ENCODE measurements around the gene CSNK1A1.
"Not testable (repeated sequence)": the region's sequence is repeated elsewhere in the genome, so short reads cannot be mapped to it uniquely, and the experiment has no call there.

Gene CSNK1A1

DNA sequence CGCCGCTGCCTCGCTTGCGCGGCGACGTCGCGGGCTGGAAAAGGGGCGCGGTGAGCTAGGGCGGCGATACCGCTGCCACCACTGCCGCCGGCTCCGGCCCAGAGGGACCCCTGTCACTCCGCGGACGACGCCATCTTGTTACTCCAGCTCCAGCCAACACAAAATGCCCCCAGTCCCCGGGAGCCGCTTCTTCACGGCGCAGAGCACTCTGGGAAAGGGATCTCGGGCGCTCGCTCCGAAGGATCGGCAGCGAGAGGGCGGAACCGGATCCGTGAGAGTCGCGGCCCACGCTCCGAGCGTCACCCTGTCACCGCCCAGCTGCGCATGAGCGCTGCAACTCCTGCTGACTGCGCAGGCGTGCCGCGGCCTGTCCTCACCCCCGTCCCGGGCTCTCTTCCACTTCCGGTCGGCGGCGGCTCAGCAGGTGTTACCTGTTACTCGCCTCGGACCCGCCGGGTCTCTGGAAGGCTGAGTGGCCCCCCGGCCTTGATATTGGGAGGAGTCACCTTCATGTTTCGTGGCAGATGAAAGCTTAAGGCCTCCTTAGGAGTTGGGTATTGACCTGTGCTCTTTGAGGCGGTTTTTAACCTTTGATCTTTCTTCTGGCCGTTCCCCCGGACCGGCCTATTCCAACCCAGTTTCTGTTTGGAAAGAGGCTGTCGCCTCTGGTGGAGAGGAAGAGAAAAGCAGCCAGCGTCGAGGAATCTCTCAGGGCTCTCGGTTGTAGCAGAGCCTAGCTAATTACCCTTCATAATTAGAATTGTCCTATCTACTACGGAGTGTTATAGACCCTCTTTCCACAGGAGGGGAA, at the start of gene CSNK1A1:
CSNK1A1 (minus strand) TSS at position 213 of the 811 bp plus-strand sequence. CDS start 475 bp downstream, outside the sequence.
- peak; percentile 100 for DNase-seq (ENCODE audit: low spot score)

DNA sequence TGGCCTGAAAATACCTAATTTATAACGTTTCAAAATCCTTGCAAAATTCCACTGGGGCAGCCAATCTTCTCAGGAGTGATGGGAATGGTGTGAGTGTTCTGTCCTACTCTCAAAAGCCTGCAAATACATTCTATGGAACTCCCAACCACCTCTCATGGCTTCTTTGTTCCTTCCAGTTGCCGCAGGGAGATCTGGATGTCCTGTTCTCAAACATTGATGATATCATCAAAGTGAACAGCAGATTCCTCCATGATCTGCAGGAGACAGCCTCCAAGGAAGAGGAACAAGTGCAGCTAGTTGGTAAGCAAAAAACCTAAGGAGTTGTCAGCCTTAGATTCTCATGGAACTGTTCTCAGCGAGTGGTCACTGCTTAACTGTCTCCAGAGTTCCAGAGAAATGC, 49.7 kb upstream of the CSNK1A1 start:
- DNase-seq (ENCODE audit: low spot score): no peak

DNA sequence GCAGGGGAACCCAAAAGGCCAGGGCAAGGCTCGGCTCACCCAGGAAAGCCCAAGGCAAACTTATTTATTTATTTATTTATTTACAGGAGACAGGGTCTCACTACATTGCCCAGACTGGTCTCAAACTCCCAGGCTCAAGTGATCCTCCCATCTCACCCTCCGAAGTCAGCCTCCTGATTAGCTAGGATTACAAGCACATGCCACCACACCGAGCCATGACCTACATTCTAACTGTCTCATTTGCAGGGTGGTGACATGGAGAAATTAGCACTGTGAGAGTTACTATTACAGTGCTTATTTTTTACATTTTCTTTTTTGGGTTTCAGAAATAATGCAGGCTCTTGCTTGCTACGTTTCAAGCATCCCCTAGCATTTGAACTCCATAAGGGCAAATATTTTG, 48.1 kb upstream of the CSNK1A1 start:
- DNase-seq (ENCODE audit: low spot score): no peak

DNA sequence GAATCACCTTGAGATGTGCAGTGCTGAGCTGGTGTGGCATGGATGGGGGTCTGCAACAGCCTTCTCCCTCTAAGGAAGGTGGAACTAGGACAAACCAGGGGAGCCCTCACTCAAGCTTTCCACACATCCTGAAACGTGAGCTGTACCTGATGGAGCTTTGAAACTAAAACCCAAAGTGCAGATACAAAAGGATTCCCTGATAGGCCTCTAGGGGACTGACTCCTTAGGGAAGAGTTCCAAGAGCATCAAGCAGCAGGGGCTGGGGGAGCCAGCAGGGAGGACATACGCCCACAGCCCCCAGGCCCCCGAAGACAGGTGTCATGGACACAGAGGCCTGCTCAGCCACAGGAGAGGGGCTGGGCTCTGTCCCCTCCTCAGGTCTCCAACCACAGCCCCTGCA, 47.7 kb upstream of the CSNK1A1 start:
- DNase-seq (ENCODE audit: low spot score): no peak

DNA sequence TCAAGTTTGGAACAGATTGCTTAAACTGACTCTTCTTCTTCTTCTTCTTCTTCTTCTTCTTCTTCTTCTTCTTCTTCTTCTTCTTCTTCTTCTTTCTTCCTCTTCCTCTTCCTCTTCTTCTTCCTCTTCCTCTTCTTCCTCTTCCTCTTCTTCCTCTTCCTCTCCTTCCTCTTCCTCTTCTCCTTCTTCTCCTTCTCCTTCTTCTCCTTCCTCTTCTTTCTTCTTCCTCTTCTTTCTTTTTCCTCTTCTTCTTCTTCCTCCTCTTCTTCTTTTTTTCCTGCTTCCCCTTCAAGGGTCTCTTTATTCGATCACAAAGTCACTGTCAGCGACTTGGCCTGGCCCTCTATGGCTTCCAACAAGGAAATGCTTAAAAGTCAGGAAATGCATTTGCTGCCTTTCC, 47.0 kb upstream of the CSNK1A1 start:
- not testable (repeated sequence) for DNase-seq (ENCODE audit: low spot score)

- no peak for DNase-seq (ENCODE audit: low spot score)
These were observed 46.4 kb upstream of the CSNK1A1 start for GRCh38 chr5:149597618-149598017.

- peak; percentile 20 for DNase-seq (ENCODE audit: low spot score)
These were observed 45.5 kb upstream of the CSNK1A1 start for GRCh38 chr5:149596712-149597111.

DNA sequence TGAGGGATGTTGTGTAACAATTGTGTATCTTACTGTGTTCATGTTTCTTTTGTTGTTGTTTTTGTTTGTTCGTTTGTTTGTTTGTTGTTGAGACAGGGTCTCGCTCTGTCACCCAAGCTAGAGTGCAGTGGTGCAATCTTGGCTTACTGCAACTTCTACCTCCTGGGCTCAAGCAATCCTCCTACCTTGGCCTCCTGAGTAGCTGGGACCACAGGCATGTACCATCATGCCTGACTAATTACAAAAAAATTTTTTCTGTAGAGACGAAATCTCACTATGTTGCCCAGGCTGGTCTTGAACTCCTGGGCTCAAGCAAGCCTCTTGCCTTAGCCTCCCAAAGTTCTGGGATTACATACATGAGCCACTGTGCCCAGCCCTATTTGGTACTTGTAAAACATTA, 43.9 kb upstream of the CSNK1A1 start:
- not testable (repeated sequence) for DNase-seq (ENCODE audit: low spot score)

- no peak for DNase-seq (ENCODE audit: low spot score)
These were observed 43.1 kb upstream of the CSNK1A1 start for GRCh38 chr5:149594206-149594895.

- no peak for DNase-seq (ENCODE audit: low spot score)
These were observed 42.1 kb upstream of the CSNK1A1 start for GRCh38 chr5:149593370-149593769.

- DNase-seq (ENCODE audit: low spot score): no peak
These were observed 37.7 kb upstream of the CSNK1A1 start for GRCh38 chr5:149588936-149589335.

GRCh38 chr5:149586708-149587318, 35.6 kb upstream of the CSNK1A1 start:
- DNase-seq (ENCODE audit: low spot score): no peak

DNA sequence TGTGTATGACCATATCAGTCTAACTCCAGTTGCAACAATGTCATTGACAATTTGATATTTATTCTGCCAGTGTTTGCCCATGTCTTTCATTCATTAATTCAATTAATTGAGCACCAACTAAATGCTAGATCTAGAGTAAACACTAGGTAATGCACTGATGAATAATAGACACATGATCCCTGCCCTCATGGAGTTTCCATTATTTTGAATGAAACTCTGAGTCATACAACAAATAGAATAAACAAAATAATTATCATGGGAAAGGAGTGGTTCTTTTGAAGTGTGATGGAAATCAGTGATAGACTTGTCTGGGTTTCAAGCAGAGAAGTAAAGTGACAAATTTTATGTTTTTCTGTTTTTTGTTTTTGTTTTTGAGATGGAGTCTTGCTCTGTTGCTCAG, 34.7 kb upstream of the CSNK1A1 start:
- no peak for DNase-seq (ENCODE audit: low spot score)

DNA sequence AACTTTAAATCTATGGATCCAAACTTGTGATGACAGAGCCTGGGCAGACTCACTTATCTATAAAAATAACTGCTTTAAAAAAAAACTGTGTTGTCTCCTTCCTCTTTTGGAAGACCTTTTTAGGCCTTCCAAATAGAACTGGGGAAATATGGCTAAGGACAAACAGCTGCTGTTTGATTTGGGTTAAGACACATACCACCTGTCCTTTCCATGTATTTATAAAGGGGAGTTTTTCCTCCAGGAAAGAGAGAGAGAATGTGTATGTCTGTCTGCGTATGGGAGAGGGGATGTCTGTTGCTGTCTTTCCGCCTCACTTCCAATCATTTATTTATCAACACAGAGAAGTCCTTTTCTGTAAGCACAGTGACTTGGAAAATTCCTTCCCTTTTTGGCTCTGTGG, 32.9 kb upstream of the CSNK1A1 start:
- DNase-seq (ENCODE audit: low spot score): no peak

DNA sequence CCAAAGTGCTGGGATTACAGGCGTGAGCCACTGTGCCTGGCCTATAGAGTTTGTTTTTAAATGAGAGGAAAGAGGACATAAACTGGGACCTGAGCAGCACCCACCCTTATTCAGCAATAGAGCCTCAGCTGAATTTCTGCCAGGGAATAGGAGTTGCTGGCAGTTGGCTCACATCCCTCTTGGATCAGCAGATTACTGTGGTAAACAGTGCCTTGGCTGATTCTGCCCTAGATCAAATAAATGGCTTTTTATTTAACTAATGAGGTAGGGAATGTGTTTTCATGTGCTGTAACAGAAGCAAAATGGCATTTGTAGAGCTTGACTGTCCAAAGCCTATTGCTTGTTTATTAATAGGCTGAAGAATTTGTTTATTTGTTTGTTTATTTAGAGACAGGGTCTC, 32.2 kb upstream of the CSNK1A1 start:
- no peak for DNase-seq (ENCODE audit: low spot score)

- no peak for DNase-seq (ENCODE audit: low spot score)
These were observed 30.9 kb upstream of the CSNK1A1 start for GRCh38 chr5:149581931-149582768.

DNA sequence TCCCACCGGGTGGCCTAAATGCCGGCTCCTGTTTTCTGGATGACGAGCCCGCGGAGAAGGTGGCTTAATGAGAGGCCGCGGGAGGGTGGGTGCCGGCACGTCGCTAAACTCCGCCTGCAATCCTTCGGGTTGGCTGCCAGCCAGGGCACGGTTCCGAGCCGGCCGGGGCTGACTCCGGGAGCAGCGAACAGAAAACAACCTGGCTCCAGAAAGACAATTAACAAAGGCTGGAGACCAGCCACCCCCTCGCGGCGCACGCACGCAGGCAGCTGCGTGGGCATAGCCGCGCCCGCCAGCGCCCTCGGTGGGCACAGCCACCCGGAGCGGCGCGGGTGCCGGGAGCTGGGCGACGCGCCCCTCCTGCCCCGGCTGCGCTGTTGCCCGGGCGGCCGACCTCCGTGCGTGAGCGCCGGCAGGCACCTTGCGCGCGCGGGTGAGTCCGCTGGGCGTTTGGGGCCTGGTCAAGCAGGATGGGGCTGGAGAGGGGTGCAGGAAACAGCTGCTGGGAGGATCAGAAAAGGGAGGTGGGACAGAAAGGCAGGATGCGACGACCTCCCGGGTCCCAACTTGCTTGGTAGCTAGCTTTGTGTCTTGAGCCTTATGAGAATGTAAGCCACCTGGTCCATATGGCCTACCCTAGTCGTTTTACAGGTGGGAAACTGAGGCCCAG, 30.1 kb upstream of the CSNK1A1 start, which contains the start of gene ARHGEF37:
ARHGEF37 (plus strand) TSS at position 307 of the 670 bp plus-strand sequence. CDS start 16,272 bp downstream, outside the sequence.
- peak; percentile 80 for DNase-seq (ENCODE audit: low spot score)

DNA sequence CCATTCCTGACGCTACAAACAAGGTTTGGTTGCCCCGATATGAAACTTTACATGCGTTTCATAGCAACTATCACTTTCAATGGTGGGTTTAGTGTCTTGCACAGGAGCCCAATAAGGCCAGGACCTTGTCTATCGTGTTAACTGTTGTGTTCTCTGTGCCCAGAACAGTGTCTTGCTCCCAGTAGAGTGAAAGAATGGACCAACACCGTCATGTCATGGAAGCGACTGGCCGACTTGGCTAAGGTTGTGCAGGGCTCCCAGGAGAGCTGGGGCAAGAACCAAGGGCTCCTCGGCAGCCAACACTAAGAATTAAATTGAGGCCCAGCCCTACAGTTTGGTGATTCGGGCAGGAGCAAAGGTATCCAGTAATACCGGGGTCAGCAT, 29.6 kb upstream of the CSNK1A1 start:
- DNase-seq (ENCODE audit: low spot score): no peak

- DNase-seq (ENCODE audit: low spot score): no peak
These were observed 27.7 kb upstream of the CSNK1A1 start for GRCh38 chr5:149578896-149579295.

DNA sequence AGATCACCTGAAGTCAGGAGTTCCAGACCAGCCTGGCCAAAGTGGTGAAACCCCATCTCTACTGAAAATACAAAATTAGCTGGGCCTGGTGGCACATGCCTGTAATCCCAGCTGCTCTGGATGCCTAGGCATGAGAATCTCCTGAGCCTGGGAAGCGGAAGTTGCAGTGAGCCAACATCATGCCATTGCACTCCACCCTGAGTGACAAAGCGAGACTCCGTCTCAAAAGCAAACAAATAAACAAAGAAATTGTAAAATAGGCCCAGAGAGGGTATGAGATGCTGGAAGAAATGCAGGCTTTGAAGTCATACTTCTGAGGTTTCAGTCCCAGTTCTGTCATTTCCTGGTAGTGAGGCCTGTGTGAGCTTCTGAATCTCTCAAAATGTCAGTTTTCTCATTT, 24.8 kb upstream of the CSNK1A1 start:
- DNase-seq (ENCODE audit: low spot score): no peak

- no peak for DNase-seq (ENCODE audit: low spot score)
These were observed 23.9 kb upstream of the CSNK1A1 start for GRCh38 chr5:149575131-149575530.

Measured in AG20443 (cell line).